CD4-positive, alpha-beta T cell (primary cell): ENCODE measurements around the gene TOMM7. TPM values are rescaled to one million over a fixed set of nuclear protein-coding genes. Genes with fewer than 3 reads are reported as not detected.

Source experiments
- ATAC-seq: fragments of 200-7000 bp; cut with Tn5 transposase; one replicate; pipeline ENCODE4 v1.10.0; 2022; ENCODE audit warnings: mild to moderate bottlenecking; ENCODE audit not compliant: poor library complexity
- CTCF ChIA-PET: fragments of 350-600 bp; sonication (Branson Sonifier 250); formaldehyde crosslinking; loops from one replicate; lab custom pipeline; 2021; ENCODE audit warnings: antibody characterized with exemption, inconsistent platforms; lab: Charles Lee
- POLR2A ChIA-PET: fragments of 350-600 bp; sonication (Branson Sonifier 250); formaldehyde crosslinking; loops from one replicate; lab custom pipeline; 2021; ENCODE audit warnings: antibody characterized with exemption, inconsistent platforms; lab: Charles Lee
- DNase-seq, 14 experiments: peaks; one replicate each; pipeline ENCODE4 v3.0.0-alpha.2; 2013 to 2020; ENCODE audit warnings: mixed read lengths in 2 of 14
- H3K27ac ChIP-seq, 2 donors: one replicate each; pipeline versions ENCODE4 v1.5.1 to v1.7.0; 2013; ENCODE audit warnings: low read length in 2 of 2, low read depth in 1 of 2, mild to moderate bottlenecking in 1 of 2
- H3K27me3 ChIP-seq, 2 experiments: 1 replicate in 1 of 2; 2 replicates in 1 of 2; pipeline versions ENCODE4 v1.6.1 to v1.7.0; 2013; ENCODE audit warnings: low read length in 2 of 2, control low read depth in 1 of 2, mild to moderate bottlenecking in 1 of 2, moderate library complexity in 1 of 2; ENCODE audit not compliant: insufficient read depth in 2 of 2, control insufficient read depth in 1 of 2
- H3K36me3 ChIP-seq: one replicate; pipeline ENCODE4 v1.6.1; 2013; ENCODE audit warnings: low read length, control low read depth; ENCODE audit not compliant: insufficient read depth
- H3K4me1 ChIP-seq: one replicate; pipeline ENCODE4 v1.6.1; 2013; ENCODE audit warnings: low read length, control low read depth; ENCODE audit not compliant: insufficient read depth
- H3K4me3 ChIP-seq: one replicate; pipeline ENCODE4 v1.5.1; 2013; ENCODE audit warnings: mild to moderate bottlenecking, low read length, moderate library complexity
- H3K9me3 ChIP-seq, 2 experiments: 1 replicate in 1 of 2; 2 replicates in 1 of 2; pipeline versions ENCODE4 v1.6.1 to v1.7.0; 2013; ENCODE audit warnings: low read length in 2 of 2, mild to moderate bottlenecking in 2 of 2, control low read depth in 1 of 2, moderate library complexity in 1 of 2; ENCODE audit not compliant: control insufficient read depth in 1 of 2, insufficient read depth in 1 of 2
- H3K27ac Mint-ChIP-seq: one replicate; pipeline ENCODE4 v1.8.0; 2020; ENCODE audit warnings: mixed read lengths
- H3K27me3 Mint-ChIP-seq: one replicate; pipeline ENCODE4 v1.8.0; 2021; ENCODE audit warnings: mixed read lengths
- H3K36me3 Mint-ChIP-seq: one replicate; pipeline ENCODE4 v1.8.0; 2021; ENCODE audit warnings: low read depth, mixed read lengths
- H3K4me1 Mint-ChIP-seq: one replicate; pipeline ENCODE4 v1.8.0; 2021; ENCODE audit warnings: low read depth, mixed read lengths
- H3K4me3 Mint-ChIP-seq: one replicate; pipeline ENCODE4 v1.8.0; 2020; ENCODE audit warnings: mild to moderate bottlenecking, mixed read lengths
- H3K9me3 Mint-ChIP-seq: one replicate; pipeline ENCODE4 v1.8.0; 2020; ENCODE audit warnings: mixed read lengths
- CTCF ChIP-seq: fragments of 200-600 bp; IDR thresholded peaks from one replicate; pipeline ENCODE4 v1.8.0; 2022; ENCODE audit warnings: antibody characterized with exemption, mild to moderate bottlenecking
- intact Hi-C, 2 experiments: fragments of 100-400 bp; cut with DNase I in 1 of 2; cut with micrococcal nuclease in 1 of 2; formaldehyde crosslinking; loops; one replicate each; pipeline versions ENCODE4 v1.15.1 to v1.9.0; 2023 to 2025; cut with DNase I, micrococcal nuclease
- total RNA-seq, 174 experiments: library from RNA in 2 of 174; stranded (reverse) in 2 of 174; gene quantifications; one replicate each; pipeline ENCODE4 v1.2.3 and lab custom pipeline; 2021 to 2026

The TOMM7 gene
- total RNA-seq, 2 experiments from 2014 or later = 503 to 549 TPM

DNA sequence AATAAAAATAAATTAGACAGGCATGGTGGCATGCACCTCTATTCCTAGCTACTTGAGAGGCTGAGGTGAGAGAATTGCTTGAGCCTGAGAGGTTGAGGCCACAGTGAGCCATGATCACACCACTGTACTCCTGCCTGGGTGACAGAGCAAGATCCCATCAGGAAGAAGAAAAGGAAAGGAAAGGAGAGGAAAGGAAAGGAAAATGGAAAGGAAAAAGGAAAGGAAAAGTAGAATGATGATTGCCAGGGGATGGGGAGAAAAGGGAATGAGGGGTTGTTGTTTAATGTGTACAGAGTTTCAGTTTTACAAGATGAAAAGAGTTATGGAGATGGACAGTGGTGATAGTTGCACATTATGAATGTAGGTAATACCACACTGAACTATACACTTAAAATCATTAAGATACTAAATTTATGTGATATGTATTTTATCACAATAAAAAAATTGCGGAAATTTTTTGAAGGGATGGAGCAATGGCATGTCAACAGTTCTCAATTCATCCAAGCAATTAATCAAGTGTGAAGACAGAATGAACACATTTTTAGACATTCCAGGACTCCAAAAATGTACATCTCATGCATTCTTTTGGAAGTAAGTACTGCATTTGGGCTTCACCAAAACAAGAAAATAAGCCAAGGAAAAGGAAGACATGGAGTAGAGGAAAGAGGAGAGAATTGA lies 51.3 kb downstream of the TOMM7 start:
- TF ChIP-seq CTCF = no peak
- Mint-ChIP-seq H3K36me3 (no peaks in the 10 kb centered on the region), H3K4me1 (no peaks in the 10 kb centered on the region), H3K9me3 (no peaks in the 10 kb centered on the region), H3K27ac (no peak overlapping the region), H3K27me3 (peaks cover 30% of the 10 kb centered on the region), H3K4me3 (no peak overlapping the region)
- Histone ChIP-seq H3K9me3 (no peaks in the 10 kb centered on the region), H3K4me3 (no peak overlapping the region), H3K27me3 (peaks cover 0 to 7% of the 10 kb centered on the region in 2 experiments), H3K27ac (no peak overlapping the region), H3K4me1 (no peaks in the 10 kb centered on the region), H3K36me3 (no peaks in the 10 kb centered on the region)
- ChIA-PET POLR2A (no interaction called here), CTCF (no interaction called here)
- intact Hi-C loops = no loop called here
- DNase-seq (no peak), ATAC-seq (no peak)

DNA sequence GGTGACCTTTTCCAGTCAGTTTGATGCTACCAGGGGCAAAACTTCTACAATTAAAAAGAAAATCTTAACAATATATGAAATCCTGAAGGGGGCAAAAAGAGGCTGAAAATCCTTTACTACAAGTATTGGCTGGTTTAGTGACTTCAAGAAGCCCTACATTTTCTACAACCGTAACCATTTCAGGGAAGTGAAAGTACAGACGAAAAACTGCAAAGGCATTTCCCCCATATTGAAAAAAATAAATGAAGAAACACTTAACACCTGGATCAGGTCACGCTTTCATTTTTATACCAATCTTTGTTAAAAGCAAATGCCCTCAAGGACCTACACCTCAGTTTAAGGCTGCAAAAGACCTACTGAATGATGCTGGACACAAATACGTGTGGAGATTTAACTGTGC lies 57.0 kb downstream of the TOMM7 start:
- DNase-seq (no peak), ATAC-seq (no peak)
- Histone ChIP-seq H3K27me3 (peaks cover 0 to 6% of the 10 kb centered on the region in 2 experiments), H3K27ac (no peak overlapping the region), H3K4me1 (no peaks in the 10 kb centered on the region), H3K9me3 (no peaks in the 10 kb centered on the region), H3K36me3 (no peaks in the 10 kb centered on the region), H3K4me3 (no peak overlapping the region)
- Mint-ChIP-seq H3K27ac (no peak overlapping the region), H3K4me3 (no peak overlapping the region), H3K36me3 (no peaks in the 10 kb centered on the region), H3K4me1 (no peaks in the 10 kb centered on the region), H3K9me3 (no peaks in the 10 kb centered on the region), H3K27me3 (peaks cover 60% of the 10 kb centered on the region)
- intact Hi-C loops = no loop called here
- CTCF ChIA-PET = no interaction called here
- POLR2A ChIA-PET = no interaction called here
- no peak for TF ChIP-seq CTCF

Other genes with a start within 250 kb of the TOMM7 start
- gene IL6, start 95.6 kb downstream of the TOMM7 start, total RNA-seq = not detected
- gene HYCC1, start 191.3 kb upstream of the TOMM7 start, total RNA-seq = 10 to 100 TPM; 12.4 to 13.1 TPM